SK-N-SH (cell line): ENCODE results near the gene GNG12. TPM values are rescaled to one million over a fixed set of nuclear protein-coding genes. Genes with fewer than 3 reads are reported as not detected.

Experiments used
- CTCF ChIA-PET: fragments of 300-600, 350-600 bp; formaldehyde crosslinking; extraction: SDS; loops from one replicate; lab custom pipeline; 2021; lab: Yijun Ruan, JAX
- POLR2A ChIA-PET: fragments of 350-600 bp; sonication (Branson Sonifier 250); formaldehyde crosslinking; extraction: SDS; loops from one replicate; lab custom pipeline; 2020; ENCODE audit warnings: antibody characterized with exemption, inconsistent platforms; lab: Yijun Ruan, JAX
- DNase-seq: peaks from one replicate; pipeline ENCODE4 v3.0.0; 2012
- H2AFZ ChIP-seq: fragments of 200-600 bp; sonication (generic); 2 replicates; pipeline ENCODE4 v1.8.1; 2016; ENCODE audit warnings: antibody characterized with exemption, mild to moderate bottlenecking, low read depth
- H3F3A ChIP-seq: fragments of 200-600 bp; sonication (generic); replicated peaks from 2 replicates; pipeline ENCODE3; 2016; ENCODE audit warnings: antibody characterized with exemption, mild to moderate bottlenecking; ENCODE audit not compliant: insufficient read depth
- H3K27ac ChIP-seq, 2 experiments: fragments of 200-500 bp in 1 of 2; fragments of 200-600 bp in 1 of 2; sonication (Bioruptor generic) in 1 of 2; sonication (generic), shearing (Covaris generic) in 1 of 2; 2 replicates each; pipeline versions ENCODE4 v1.5.1 to v1.6.1; 2014 to 2016; ENCODE audit warnings: low read depth in 2 of 2, inconsistent platforms in 1 of 2, low read length in 1 of 2, mild to moderate bottlenecking in 1 of 2, mixed read lengths in 1 of 2
- H3K27me3 ChIP-seq: fragments of 200-600 bp; sonication (generic), shearing (Covaris generic); 2 replicates; pipeline ENCODE4 v1.6.1; 2016; ENCODE audit warnings: mixed run types; ENCODE audit not compliant: insufficient read depth
- H3K36me3 ChIP-seq, 2 experiments: fragments of 200-500 bp in 1 of 2; fragments of 200-600 bp in 1 of 2; sonication (Bioruptor generic) in 1 of 2; sonication (generic) in 1 of 2; replicated peaks in 1 of 2; 2 replicates each; pipeline versions ENCODE3 to v1.5.1; 2014 to 2016; ENCODE audit warnings: low read length in 1 of 2, mild to moderate bottlenecking in 1 of 2; ENCODE audit not compliant: insufficient read depth in 2 of 2, control insufficient read depth in 1 of 2
- H3K4me1 ChIP-seq, 2 experiments: fragments of 200-500 bp in 1 of 2; fragments of 200-600 bp in 1 of 2; sonication (Bioruptor generic) in 1 of 2; sonication (generic), shearing (Covaris generic) in 1 of 2; 2 replicates each; pipeline versions ENCODE4 v1.5.1 to v1.6.1; 2014 to 2016; ENCODE audit warnings: low read depth in 1 of 2, low read length in 1 of 2, mixed run types in 1 of 2; ENCODE audit not compliant: insufficient read depth in 2 of 2, control insufficient read depth in 1 of 2
- H3K4me2 ChIP-seq: fragments of 200-600 bp; sonication (generic), shearing (Covaris generic); 2 replicates; pipeline ENCODE4 v1.6.1; 2017; ENCODE audit warnings: mixed run types
- H3K4me3 ChIP-seq, 2 experiments: fragments of 200-500 bp in 1 of 2; fragments of 200-600 bp in 1 of 2; sonication (Bioruptor generic) in 1 of 2; sonication (generic), shearing (Covaris generic) in 1 of 2; 2 replicates each; pipeline versions ENCODE4 v1.5.1 to v1.8.1; 2014 to 2016; ENCODE audit warnings: low read depth in 2 of 2, inconsistent platforms in 1 of 2, low read length in 1 of 2, mild to moderate bottlenecking in 1 of 2, mixed read lengths in 1 of 2, moderate library complexity in 1 of 2
- H3K79me2 ChIP-seq: fragments of 200-600 bp; sonication (generic); 2 replicates; pipeline ENCODE4 v1.8.1; 2017; ENCODE audit warnings: mild to moderate bottlenecking; ENCODE audit not compliant: insufficient read depth
- H3K9ac ChIP-seq: fragments of 200-600 bp; sonication (generic); 2 replicates; pipeline ENCODE4 v1.6.1; 2017; ENCODE audit warnings: mixed run types
- H3K9me2 ChIP-seq: fragments of 200-600 bp; sonication (generic); 2 replicates; pipeline ENCODE4 v1.6.1; 2017; ENCODE audit warnings: mixed run types
- H3K9me3 ChIP-seq: fragments of 200-600 bp; sonication (generic); 2 replicates; pipeline ENCODE4 v1.6.1; 2017; ENCODE audit warnings: mixed run types, mild to moderate bottlenecking, moderate library complexity
- H4K20me1 ChIP-seq: fragments of 200-600 bp; sonication (generic); 2 replicates; pipeline ENCODE4 v1.6.1; 2017; ENCODE audit warnings: mild to moderate bottlenecking, mixed run types; ENCODE audit not compliant: insufficient read depth
- CTCF ChIP-seq: fragments of 200-600 bp; sonication (generic); IDR thresholded peaks from 2 replicates; pipeline ENCODE4 v1.6.1; 2017; ENCODE audit warnings: antibody characterized with exemption, mild to moderate bottlenecking, moderate library complexity
- EP300 ChIP-seq, 2 experiments: IDR thresholded peaks; 2 replicates each; pipeline versions ENCODE4 v1.4.0 to v1.6.1; 2012; ENCODE audit warnings: borderline replicate concordance in 1 of 2, low read depth in 1 of 2, low read length in 1 of 2
- FOSL2 ChIP-seq: IDR thresholded peaks from 2 replicates; pipeline ENCODE4 v1.4.0; 2012; ENCODE audit warnings: low read depth, mild to moderate bottlenecking, moderate library complexity, borderline replicate concordance
- GATA2 ChIP-seq: sonication (generic); formaldehyde crosslinking; IDR thresholded peaks from 2 replicates; pipeline ENCODE4 v1.5.0; 2020; ENCODE audit warnings: mild to moderate bottlenecking, missing genetic modification reagents
- IRF3 ChIP-seq: fragments of 150-350 bp; IDR thresholded peaks from 2 replicates; pipeline ENCODE4 v1.6.1; 2016; ENCODE audit warnings: mild to moderate bottlenecking, low read depth, low read length
- JUND ChIP-seq: IDR thresholded peaks from 2 replicates; pipeline ENCODE4 v1.4.0; 2012
- MEF2A ChIP-seq: IDR thresholded peaks from 2 replicates; pipeline ENCODE4 v1.4.0; 2012; ENCODE audit warnings: low read depth, borderline replicate concordance
- MXI1 ChIP-seq: IDR thresholded peaks from 2 replicates; pipeline ENCODE4 v1.6.1; 2012; ENCODE audit warnings: mild to moderate bottlenecking, low read depth, low read length, improper control_type of control experiment
- NFIC ChIP-seq: IDR thresholded peaks from 2 replicates; pipeline ENCODE4 v1.4.0; 2012; ENCODE audit warnings: borderline replicate concordance
- POLR2AphosphoS5 ChIP-seq: IDR thresholded peaks from 2 replicates; pipeline ENCODE4 v1.6.1; 2012; ENCODE audit warnings: low read depth, low read length
- RFX5 ChIP-seq: IDR thresholded peaks from 2 replicates; pipeline ENCODE4 v1.6.1; 2012; ENCODE audit warnings: mild to moderate bottlenecking, improper control_type of control experiment, low read length
- RXRA ChIP-seq: IDR thresholded peaks from 2 replicates; pipeline ENCODE4 v1.4.0; 2012; ENCODE audit warnings: low read depth, mild to moderate bottlenecking, borderline replicate concordance
- SIN3A ChIP-seq: IDR thresholded peaks from 2 replicates; pipeline ENCODE4 v1.6.1; 2012; ENCODE audit warnings: low read depth, mild to moderate bottlenecking, low read length, moderate library complexity, borderline replicate concordance
- TCF12 ChIP-seq: IDR thresholded peaks from 2 replicates; pipeline ENCODE4 v1.4.0; 2012
- TEAD4 ChIP-seq: IDR thresholded peaks from 2 replicates; pipeline ENCODE4 v1.4.0; 2012; ENCODE audit warnings: mild to moderate bottlenecking, borderline replicate concordance; ENCODE audit not compliant: insufficient read depth
- YY1 ChIP-seq: IDR thresholded peaks from 2 replicates; pipeline ENCODE4 v1.4.0; 2012; ENCODE audit warnings: low read depth, mild to moderate bottlenecking
- WGBS: methylation state at CpG from one replicate; pipeline ENCODE4 v1.1.6; 2017; ENCODE audit warnings: low lambda C conversion rate; 5-methylcytosine and 5-hydroxymethylcytosine counted together
- polyA plus RNA-seq, 3 experiments: library from polyadenylated mRNA; depleted of rRNA; stranded (reverse); fragments of >200 nt; gene quantifications; 2 replicates each; pipeline ENCODE4 v1.2.3, GENCODE V29; 2012
- TF ChIP-seq, protein P1 (sequence below): IDR thresholded peaks from 2 replicates; pipeline ENCODE4 v1.4.0; 2012; ENCODE audit warnings: low read depth, borderline replicate concordance
- TF ChIP-seq, protein P2 (sequence below): IDR thresholded peaks from 2 replicates; pipeline ENCODE4; 2012
- TF ChIP-seq, protein P3 (sequence below): IDR thresholded peaks from 2 replicates; pipeline ENCODE4 v1.4.0; 2012; ENCODE audit warnings: low read depth, borderline replicate concordance

The GNG12 gene
- polyA plus RNA-seq, 1 of the 3 experiments (the other 2 are of a cell fraction), result 41.2 TPM

DNA sequence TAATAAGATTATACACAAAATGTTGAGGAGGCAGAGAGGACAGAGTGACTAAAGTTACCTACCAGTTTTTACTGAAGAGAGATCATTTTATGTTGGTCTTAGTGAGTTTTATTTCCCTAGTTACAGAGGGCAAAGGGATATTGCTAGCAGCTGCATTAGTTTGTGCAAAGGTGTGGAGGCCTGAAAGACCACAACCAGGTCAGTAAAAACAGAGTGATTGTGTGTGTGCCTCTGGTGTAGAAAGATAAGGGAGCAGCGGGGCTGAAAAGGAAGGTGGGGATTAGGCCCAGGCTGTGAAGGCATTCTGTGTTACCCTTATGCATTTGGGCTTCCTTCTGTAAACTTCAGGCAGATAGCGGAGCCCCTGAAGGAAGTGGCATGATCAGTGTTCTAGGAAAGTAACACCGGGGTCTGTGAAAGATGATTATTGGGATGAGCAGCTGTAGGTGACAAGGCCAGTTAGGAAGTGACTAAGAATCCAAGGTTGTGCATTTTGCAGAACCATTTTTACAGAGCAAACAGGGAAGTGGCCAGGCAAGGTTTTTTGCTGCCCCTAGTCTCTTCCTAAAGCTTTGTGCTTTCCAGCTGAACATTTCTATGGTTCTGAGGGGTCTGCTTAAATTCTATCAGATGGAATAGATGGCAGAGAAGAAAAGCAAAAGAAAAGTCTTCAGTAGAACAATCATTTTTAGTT lies 144.6 kb downstream of the GNG12 start:
- H3K36me3 ChIP-seq, result peaks cover 36 to 44% of the 10 kb centered on the region in 2 experiments
- H4K20me1 ChIP-seq, result peaks cover 24% of the 10 kb centered on the region
- H3K4me1 ChIP-seq, result peaks cover 15 to 19% of the 10 kb centered on the region in 2 experiments; a peak in 3 of 4 replicates
- peak overlapping the region; percentile 90 for H3K4me2 ChIP-seq
- ChIA-PET POLR2A (no interaction called here), CTCF (interaction anchor here (0.8 to 10.1 kb wide), 5 partner anchors 12 to 455 kb away, joined by 3 to 100 read pairs (median 3); no protein-coding TSS in a partner anchor)
- peak overlapping the region; percentile 97 for H3K9ac ChIP-seq
- H3K79me2 ChIP-seq, result peaks cover 33% of the 10 kb centered on the region
- no peak for DNase-seq
- H3K4me3 ChIP-seq, result peak overlapping the region; percentile 17 to 87; a peak in 2 of 4 replicates
- peak overlapping the region; percentile 25 to 96; a peak in 3 of 4 replicates for H3K27ac ChIP-seq
- H3K27me3 ChIP-seq, result no peaks in the 10 kb centered on the region
- peaks cover 64% of the 10 kb centered on the region for H3F3A ChIP-seq
- H2AFZ ChIP-seq, result no peak overlapping the region
- TF ChIP-seq CTCF, result no peak
- TF ChIP-seq SIN3A, result peak; percentile 16; the same call in 1 of the 2 replicates
- TF ChIP-seq POLR2AphosphoS5, result 0 out of 2 replicates have a peak, but pooled peaks have one; percentile 62
- H3K9me3 ChIP-seq, result no peaks in the 10 kb centered on the region
- H3K9me2 ChIP-seq, result no peaks in the 10 kb centered on the region
- 79% methylated on average over 3 of the region's 3 CpGs for WGBS

DNA sequence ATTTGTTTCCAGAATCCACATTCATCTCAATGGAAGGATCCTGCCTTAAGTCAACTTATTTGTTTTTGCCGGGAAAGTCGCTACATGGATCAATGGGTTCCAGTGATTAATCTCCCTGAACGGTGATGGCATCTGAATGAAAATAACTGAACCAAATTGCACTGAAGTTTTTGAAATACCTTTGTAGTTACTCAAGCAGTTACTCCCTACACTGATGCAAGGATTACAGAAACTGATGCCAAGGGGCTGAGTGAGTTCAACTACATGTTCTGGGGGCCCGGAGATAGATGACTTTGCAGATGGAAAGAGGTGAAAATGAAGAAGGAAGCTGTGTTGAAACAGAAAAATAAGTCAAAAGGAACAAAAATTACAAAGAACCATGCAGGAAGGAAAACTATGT lies 145.6 kb downstream of the GNG12 start:
- ChIA-PET POLR2A (no interaction called here), CTCF (interaction anchor here (1.0 to 10.1 kb wide), 4 partner anchors 14 to 126 kb away, joined by 3 to 100 read pairs (median 24); no protein-coding TSS in a partner anchor)
- Histone ChIP-seq H2AFZ (no peak overlapping the region), H3K9ac (peak overlapping the region; percentile 97), H3K27me3 (no peaks in the 10 kb centered on the region), H3K4me1 (peaks cover 15 to 28% of the 10 kb centered on the region in 2 experiments; a peak in 3 of 4 replicates), H3K9me2 (no peaks in the 10 kb centered on the region), H3K4me3 (peak overlapping the region; percentile 87 to 98; a peak in 3 of 4 replicates), H3K36me3 (peaks cover 36 to 44% of the 10 kb centered on the region in 2 experiments), H3F3A (peaks cover 75% of the 10 kb centered on the region), H3K4me2 (peak overlapping the region; percentile 90), H3K79me2 (peaks cover 33% of the 10 kb centered on the region), H4K20me1 (peaks cover 24% of the 10 kb centered on the region), H3K27ac (peak overlapping the region; percentile 96 to 99; a peak in 3 of 4 replicates), H3K9me3 (no peaks in the 10 kb centered on the region)
- DNase-seq, result no peak
- 20% methylated on average over 4 of the region's 4 CpGs for WGBS
- TF ChIP-seq MEF2A (0 out of 2 replicates have a peak, but pooled peaks have one; percentile 42), RXRA (0 out of 2 replicates have a peak, but pooled peaks have one; percentile 51), RFX5 (no peak), JUND (peak; percentile 61), GATA2 (CRISPR knock-in tag) (no peak), MXI1 (no peak), YY1 (no peak), FOSL2 (peak; percentile 57), NFIC (peak; percentile 64; the same call in 1 of the 2 replicates), TEAD4 (peak; percentile 65; the same call in 1 of the 2 replicates), TCF12 (peak; percentile 68), POLR2AphosphoS5 (no peak), EP300 (IDR thresholded peaks at IDR 0.05; ENCODE audit: borderline replicate concordance in 1 of 2, low read depth in 1 of 2, low read length in 1 of 2) (peak in 1 of 2 experiments; percentile 67; a peak in 1 of 4 replicates), IRF3 (no peak)
- TF ChIP-seq, protein P1, sequence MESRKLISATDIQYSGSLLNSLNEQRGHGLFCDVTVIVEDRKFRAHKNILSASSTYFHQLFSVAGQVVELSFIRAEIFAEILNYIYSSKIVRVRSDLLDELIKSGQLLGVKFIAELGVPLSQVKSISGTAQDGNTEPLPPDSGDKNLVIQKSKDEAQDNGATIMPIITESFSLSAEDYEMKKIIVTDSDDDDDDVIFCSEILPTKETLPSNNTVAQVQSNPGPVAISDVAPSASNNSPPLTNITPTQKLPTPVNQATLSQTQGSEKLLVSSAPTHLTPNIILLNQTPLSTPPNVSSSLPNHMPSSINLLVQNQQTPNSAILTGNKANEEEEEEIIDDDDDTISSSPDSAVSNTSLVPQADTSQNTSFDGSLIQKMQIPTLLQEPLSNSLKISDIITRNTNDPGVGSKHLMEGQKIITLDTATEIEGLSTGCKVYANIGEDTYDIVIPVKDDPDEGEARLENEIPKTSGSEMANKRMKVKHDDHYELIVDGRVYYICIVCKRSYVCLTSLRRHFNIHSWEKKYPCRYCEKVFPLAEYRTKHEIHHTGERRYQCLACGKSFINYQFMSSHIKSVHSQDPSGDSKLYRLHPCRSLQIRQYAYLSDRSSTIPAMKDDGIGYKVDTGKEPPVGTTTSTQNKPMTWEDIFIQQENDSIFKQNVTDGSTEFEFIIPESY, result no peak; the same call in 1 of the 2 replicates
- TF ChIP-seq, protein P2, sequence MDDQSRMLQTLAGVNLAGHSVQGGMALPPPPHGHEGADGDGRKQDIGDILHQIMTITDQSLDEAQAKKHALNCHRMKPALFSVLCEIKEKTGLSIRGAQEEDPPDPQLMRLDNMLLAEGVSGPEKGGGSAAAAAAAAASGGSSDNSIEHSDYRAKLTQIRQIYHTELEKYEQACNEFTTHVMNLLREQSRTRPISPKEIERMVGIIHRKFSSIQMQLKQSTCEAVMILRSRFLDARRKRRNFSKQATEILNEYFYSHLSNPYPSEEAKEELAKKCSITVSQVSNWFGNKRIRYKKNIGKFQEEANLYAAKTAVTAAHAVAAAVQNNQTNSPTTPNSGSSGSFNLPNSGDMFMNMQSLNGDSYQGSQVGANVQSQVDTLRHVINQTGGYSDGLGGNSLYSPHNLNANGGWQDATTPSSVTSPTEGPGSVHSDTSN, result peak; percentile 65; the same call in 1 of the 2 replicates
- TF ChIP-seq, protein P3, sequence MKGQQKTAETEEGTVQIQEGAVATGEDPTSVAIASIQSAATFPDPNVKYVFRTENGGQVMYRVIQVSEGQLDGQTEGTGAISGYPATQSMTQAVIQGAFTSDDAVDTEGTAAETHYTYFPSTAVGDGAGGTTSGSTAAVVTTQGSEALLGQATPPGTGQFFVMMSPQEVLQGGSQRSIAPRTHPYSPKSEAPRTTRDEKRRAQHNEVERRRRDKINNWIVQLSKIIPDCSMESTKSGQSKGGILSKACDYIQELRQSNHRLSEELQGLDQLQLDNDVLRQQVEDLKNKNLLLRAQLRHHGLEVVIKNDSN, result no peak
